WI38 (cell line): Measurements from ENCODE around the gene ZBTB48.

ENCODE experiments used
- H3K4me3 ChIP-seq: 2 replicates; pipeline ENCODE4 v1.5.1; 2011; ENCODE audit warnings: low read depth, mild to moderate bottlenecking, control low read depth, low read length
- CTCF ChIP-seq: IDR thresholded peaks from 2 replicates; pipeline ENCODE4 v1.5.1; 2012; ENCODE audit warnings: low read depth, mild to moderate bottlenecking, control low read depth, low read length

The ZBTB48 gene

GRCh38 chr1:6627031-6627430 lies 47.2 kb downstream of the ZBTB48 start:
- no peak for TF ChIP-seq CTCF
- no peak overlapping the region for H3K4me3 ChIP-seq

- no peak overlapping the region for H3K4me3 ChIP-seq
- TF ChIP-seq CTCF, result no peak
Observed at GRCh38 chr1:6627841-6628545, 48.2 kb downstream of the ZBTB48 start.

- no peak overlapping the region for H3K4me3 ChIP-seq
- no peak for TF ChIP-seq CTCF
Observed at GRCh38 chr1:6628971-6629479, 49.2 kb downstream of the ZBTB48 start.

- no peak overlapping the region for H3K4me3 ChIP-seq
- no peak for TF ChIP-seq CTCF
Observed at GRCh38 chr1:6630027-6630426, 50.2 kb downstream of the ZBTB48 start.

- TF ChIP-seq CTCF, result no peak
- H3K4me3 ChIP-seq, result no peak overlapping the region
Observed at GRCh38 chr1:6631058-6631457, 51.3 kb downstream of the ZBTB48 start.

- no peak for TF ChIP-seq CTCF
- no peak overlapping the region for H3K4me3 ChIP-seq
Observed at GRCh38 chr1:6632588-6633514, 53.1 kb downstream of the ZBTB48 start.

- no peak overlapping the region for H3K4me3 ChIP-seq
- TF ChIP-seq CTCF, result peak; percentile 30; the same call in 1 of the 2 replicates
Observed at GRCh38 chr1:6634371-6635052, 54.7 kb downstream of the ZBTB48 start.
